HL-60/S4 treated with phorbol 12-myristate 13-acetate at 8.2 ng/mL for 4 days and 3 days (cell line): ENCODE measurements around the gene RIMS4.

ENCODE experiments used
- in situ Hi-C: fragments of 300-500 bp; cut with MboI; formaldehyde crosslinking; loops from 2 replicates; pipeline ENCODE4 v1.15.0; 2022; ENCODE audit warnings: low sequenced_read_pairs

The RIMS4 gene

GRCh38 chr20:44743916-44744655 is 66.3 kb downstream of the RIMS4 start:
- in situ Hi-C loops = no loop called here

- in situ Hi-C loops = no loop called here
Observed at GRCh38 chr20:44743080-44743701, 67.2 kb downstream of the RIMS4 start.

GRCh38 chr20:44742304-44743079 is 67.9 kb downstream of the RIMS4 start:
- in situ Hi-C loops = no loop called here

- in situ Hi-C loops = no loop called here
Observed at GRCh38 chr20:44739942-44740341, 70.4 kb downstream of the RIMS4 start.

- in situ Hi-C loops = no loop called here
Observed at GRCh38 chr20:44738813-44739477, 71.4 kb downstream of the RIMS4 start.

- in situ Hi-C loops = no loop called here
Observed at GRCh38 chr20:44737116-44737515, 73.2 kb downstream of the RIMS4 start.

GRCh38 chr20:44736170-44737021 is 74.0 kb downstream of the RIMS4 start:
- in situ Hi-C loops = no loop called here

GRCh38 chr20:44735816-44736169 is 74.6 kb downstream of the RIMS4 start:
- in situ Hi-C loops = no loop called here

- in situ Hi-C loops = no loop called here
Observed at GRCh38 chr20:44734938-44735337, 75.4 kb downstream of the RIMS4 start.

GRCh38 chr20:44733341-44734069 is 76.8 kb downstream of the RIMS4 start:
- in situ Hi-C loops = no loop called here

GRCh38 chr20:44732327-44732726 is 78.0 kb downstream of the RIMS4 start:
- in situ Hi-C loops = no loop called here

GRCh38 chr20:44731657-44732056 is 78.7 kb downstream of the RIMS4 start:
- in situ Hi-C loops = no loop called here

- in situ Hi-C loops = no loop called here
Observed at GRCh38 chr20:44730441-44730840, 79.9 kb downstream of the RIMS4 start.

- in situ Hi-C loops = no loop called here
Observed at GRCh38 chr20:44728801-44729443, 81.4 kb downstream of the RIMS4 start.

GRCh38 chr20:44727651-44728050 is 82.7 kb downstream of the RIMS4 start:
- in situ Hi-C loops = no loop called here

- in situ Hi-C loops = no loop called here
Observed at GRCh38 chr20:44727039-44727438, 83.3 kb downstream of the RIMS4 start.

- in situ Hi-C loops = no loop called here
Observed at GRCh38 chr20:44725837-44726236, 84.5 kb downstream of the RIMS4 start.

GRCh38 chr20:44724423-44725091 is 85.8 kb downstream of the RIMS4 start:
- in situ Hi-C loops = no loop called here
